Testis (tissue), 2 donors: ENCODE measurements around the gene THUMPD2.

Experiments used
- POLR2A ChIP-seq: fragments of 450-650 bp; IDR thresholded peaks from one replicate; pipeline ENCODE4 v1.6.1; 2017; ENCODE audit warnings: antibody characterized with exemption, mild to moderate bottlenecking, moderate library complexity
- TF ChIP-seq, protein P1 (sequence below), 3 experiments: fragments of 450-650 bp in 2 of 3; fragments of 200-600 bp in 1 of 3; sonication (generic) in 1 of 3; IDR thresholded peaks; one replicate each; pipeline ENCODE4 v1.5.1; 2016 to 2019; ENCODE audit warnings: antibody characterized with exemption in 3 of 3, mild to moderate bottlenecking in 2 of 3, moderate library complexity in 1 of 3

- TF ChIP-seq, protein P1, sequence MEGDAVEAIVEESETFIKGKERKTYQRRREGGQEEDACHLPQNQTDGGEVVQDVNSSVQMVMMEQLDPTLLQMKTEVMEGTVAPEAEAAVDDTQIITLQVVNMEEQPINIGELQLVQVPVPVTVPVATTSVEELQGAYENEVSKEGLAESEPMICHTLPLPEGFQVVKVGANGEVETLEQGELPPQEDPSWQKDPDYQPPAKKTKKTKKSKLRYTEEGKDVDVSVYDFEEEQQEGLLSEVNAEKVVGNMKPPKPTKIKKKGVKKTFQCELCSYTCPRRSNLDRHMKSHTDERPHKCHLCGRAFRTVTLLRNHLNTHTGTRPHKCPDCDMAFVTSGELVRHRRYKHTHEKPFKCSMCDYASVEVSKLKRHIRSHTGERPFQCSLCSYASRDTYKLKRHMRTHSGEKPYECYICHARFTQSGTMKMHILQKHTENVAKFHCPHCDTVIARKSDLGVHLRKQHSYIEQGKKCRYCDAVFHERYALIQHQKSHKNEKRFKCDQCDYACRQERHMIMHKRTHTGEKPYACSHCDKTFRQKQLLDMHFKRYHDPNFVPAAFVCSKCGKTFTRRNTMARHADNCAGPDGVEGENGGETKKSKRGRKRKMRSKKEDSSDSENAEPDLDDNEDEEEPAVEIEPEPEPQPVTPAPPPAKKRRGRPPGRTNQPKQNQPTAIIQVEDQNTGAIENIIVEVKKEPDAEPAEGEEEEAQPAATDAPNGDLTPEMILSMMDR (IDR thresholded peaks at IDR 0.05) = no peak
- no peak for TF ChIP-seq POLR2A
Observed at GRCh38 chr2:39718483-39718882, 60.6 kb downstream of the THUMPD2 start.
